GM18502 (cell line): Measurements from ENCODE around the gene MEIOC.
"Not testable (repeated sequence)": the region's sequence is repeated elsewhere in the genome, so short reads cannot be mapped to it uniquely, and the experiment has no call there.

Experiments
- ATAC-seq: cut with Tn5 transposase; IDR thresholded peaks from one replicate; pipeline ENCODE4 v1.9.1; 2021; ENCODE audit warnings: mild to moderate bottlenecking; ENCODE audit not compliant: unreplicated experiment, poor library complexity

Gene MEIOC

DNA sequence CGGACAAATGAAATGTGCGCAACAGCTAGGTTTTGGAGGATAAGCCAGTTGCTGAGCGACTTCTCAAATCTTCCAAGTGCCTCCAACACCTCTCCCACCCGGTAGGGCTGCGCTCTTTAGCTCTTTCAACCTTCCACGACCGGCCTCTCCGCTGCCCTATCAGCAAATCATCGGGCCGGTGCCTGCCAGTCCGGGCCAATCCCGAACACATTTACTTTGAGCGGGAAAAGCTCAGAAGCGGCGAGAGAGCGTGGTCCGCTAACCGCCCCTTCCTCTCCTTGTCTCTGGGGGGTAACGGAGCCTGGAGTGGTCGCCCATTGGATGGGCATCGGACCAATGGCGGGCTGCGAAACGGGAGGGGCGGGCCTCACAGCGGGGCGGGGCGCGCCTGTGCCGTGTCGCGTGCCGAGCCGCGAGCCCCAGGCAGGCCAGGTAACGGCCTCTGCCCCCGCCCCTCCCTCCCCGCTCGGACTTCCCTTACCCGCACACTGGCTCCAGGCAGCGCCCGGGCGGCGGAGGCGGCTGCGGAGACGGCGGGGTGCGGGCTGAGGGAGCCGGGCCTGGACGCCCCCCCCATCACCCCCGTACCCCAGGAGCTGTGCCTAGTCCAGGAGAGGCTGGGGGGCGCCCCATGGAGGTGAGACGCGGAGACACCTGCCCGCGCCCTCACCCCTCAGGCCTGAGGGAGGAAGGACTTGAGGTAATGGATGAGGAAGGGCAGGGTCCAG lies at the start of gene MEIOC:
TSS of gene MEIOC (plus strand) at position 486 of the 728 bp plus-strand sequence. CDS start at position 632, 146 bp downstream.
- no peak for ATAC-seq

DNA sequence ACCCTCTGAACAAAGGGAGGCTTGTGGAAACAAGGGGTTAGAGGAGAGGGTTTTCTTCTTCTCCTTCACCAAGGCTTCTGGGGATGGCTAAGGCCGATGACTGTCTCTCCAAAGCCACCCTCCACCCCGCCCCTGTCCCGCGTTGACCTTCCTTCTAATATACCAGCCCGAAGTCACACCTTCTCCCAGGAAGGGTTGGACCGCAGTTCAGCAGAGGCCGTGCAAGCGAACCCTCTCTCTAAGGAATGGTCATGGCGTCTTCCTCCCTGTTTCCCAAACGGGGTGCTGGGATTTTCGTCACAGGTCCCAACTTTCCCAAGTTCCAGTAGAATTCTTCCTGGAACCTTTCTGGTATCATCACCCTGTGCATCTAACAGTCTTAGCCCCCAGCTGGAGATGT lies 49.6 kb upstream of the MEIOC start:
- ATAC-seq, result no peak

DNA sequence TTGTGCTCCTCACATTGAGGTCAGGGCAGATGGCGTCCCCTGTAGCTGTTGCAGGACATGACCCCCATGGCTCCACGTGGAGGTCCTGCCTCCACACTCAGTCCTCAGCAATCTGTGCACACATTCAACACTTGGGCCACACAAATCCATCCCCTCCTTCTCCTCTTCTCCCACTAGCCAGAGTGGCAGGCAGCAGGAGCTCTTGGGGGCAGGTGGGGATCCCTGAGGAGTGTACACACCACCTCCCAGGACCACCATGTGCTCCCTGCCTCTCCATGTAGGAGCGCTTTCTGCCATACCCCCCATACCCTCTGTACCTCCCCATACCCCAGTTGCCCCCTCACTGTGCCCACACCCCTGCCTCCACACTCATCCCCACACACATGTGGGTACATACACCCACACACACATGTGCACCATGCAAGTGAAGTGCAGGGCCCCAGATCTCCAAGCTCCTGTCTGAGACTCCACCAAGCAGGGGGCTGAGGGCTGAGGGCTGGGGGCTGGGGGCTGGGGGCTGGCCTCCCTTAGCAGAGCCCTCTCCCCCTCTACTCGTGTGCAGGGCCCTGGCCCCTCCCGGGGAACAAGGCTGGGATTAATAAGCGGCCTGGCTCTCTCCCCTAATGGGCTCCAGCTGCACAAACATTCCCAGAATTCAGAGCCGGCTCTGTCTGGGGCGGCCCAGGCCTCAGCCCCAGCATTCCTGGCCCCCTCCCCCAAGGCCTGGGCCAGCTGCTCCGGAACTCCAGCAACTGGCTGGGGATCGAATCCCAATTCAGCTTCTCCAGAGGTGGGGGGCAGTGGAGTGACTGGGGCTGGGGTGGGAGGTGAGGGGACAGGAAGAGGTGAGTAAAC lies 48.2 kb upstream of the MEIOC start:
- ATAC-seq, result no peak

DNA sequence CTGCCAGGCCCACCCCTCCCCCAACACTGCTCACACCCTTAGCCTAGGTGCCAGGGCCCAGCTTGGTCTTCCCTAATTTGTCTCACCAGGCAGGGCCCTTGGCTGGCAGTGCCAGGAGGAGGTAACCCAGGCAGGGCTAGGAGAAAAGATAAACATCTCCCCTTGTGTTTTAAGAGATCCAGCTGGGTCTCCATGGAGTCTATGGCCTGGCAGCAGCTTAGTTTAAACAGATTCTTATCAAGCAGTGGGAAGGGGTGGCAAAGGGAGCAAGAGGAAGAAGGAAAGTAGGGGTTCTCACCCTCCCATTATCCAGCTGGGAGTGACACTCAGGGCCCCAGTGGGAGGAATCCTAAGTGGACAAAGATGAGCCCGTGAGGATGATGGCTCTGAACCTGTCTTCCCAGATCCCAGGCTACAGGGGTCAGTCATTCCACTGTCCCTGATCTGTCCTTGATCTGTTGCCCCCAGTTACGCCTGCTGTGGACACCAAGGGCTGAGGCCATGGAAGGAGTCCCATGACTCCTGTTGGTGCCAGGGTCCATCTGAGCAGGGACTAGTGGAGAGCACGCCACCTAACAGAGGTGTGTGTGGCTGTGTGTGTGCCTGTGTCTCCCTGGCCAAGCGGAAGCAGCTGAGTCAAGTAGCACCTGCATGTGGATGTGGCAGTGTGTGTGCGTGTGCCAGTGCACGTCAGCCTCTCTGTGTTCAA lies 47.4 kb upstream of the MEIOC start:
- no peak for ATAC-seq

DNA sequence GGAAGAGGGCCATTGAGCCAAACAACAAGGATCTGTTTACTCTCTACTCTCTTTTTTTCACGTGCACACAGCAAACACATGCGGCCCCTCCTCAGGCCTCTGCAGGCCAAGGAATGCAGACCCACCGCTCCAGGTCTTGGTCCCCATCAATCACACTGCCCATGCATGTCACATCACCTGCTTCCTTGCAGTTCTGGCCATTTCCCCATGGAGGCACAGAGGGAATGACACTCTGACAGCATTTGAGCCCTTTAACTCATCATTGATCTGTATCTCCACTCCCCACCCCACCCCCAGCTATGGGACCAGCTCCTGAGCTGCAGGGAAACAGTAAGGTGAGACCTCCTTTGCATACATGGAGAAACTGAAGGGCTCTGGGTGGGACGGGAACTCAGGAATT lies 45.9 kb upstream of the MEIOC start:
- ATAC-seq, result no peak

DNA sequence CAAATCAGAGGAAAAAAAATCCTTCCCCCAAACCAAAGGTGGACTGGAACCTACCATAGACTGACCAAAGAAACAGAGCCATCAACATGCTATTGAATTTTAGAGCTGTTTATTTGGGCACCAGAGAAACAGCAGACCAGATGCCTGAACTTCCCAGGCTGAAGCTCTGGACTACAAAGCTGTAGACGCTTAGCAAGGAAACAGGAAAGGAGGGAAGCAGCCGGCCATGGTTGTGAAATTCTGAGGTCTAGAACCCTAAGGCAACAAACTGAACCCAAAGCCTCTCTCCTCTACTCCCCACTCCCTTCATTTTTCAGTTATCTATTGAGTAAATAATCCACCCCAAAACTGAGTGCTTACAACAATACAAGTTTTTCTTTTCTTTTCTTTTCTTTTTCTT lies 45.4 kb upstream of the MEIOC start:
- ATAC-seq, result no peak

DNA sequence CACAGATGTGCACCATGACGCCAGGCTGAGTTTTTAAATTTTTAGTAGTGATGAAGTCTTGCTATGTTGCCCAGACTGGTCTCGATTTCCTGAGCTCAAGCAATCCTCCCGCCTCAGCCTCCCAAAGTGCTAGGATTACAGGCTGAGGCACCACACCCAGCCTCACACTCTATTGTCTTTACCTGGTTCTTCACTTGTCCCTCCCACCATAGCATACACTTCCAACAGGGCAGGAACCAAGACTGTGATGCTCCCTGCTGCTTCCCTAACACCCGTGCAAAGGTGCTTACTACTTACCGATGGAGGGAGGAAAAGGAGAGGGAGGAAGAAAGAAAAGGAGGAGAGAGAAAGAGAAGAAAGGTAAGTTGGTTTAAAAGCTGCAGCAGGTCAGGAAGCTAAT lies 41.4 kb upstream of the MEIOC start:
- no peak for ATAC-seq

DNA sequence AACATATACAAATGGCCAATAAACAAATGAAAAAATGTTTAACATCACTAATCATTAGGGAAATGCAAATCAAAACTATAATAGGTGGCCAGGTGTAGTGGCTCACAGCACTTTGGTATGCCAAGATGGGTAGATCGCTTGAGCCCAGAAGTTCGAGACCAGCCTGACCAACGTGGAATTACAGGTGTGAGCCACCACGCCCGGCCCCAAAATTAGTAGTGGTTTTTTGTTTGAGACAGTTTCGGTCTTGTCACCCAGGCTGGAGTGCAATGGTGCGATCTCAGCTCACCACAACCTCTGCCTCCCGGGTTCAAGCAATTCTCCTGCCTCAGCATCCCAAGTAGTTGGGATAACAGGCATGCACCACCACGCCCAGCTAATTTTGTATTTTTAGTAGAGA lies 37.6 kb upstream of the MEIOC start:
- not testable (repeated sequence) for ATAC-seq

DNA sequence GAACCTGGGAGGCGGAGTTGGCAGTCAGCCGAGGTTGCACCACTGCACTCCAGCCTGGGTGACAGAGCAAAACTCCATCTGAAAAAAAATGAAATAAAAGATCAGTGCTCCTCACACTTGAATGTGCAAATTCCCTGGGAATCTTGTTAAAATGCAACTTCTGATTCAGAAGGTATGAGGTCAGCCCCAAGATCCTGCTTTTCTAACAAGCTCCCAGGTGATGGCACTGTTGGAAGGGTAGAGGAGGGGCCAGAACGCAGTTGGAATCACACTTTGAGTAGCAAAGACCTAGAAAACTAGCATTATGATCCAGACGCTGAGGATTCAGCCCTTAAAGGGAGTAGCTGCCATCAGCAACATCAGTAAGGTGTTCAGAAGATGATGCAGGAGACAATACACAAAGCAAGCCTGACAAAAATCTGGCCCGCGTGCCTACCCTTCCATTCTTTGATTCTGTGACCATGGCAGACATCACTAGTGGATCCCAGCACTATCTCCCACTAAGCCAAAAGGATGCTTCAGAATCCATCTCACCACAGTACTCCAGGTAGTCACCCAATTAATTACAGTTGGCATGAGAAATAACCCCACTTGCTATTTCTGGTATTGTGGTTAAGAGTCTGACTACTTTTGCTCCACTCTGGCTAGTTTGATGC lies 33.1 kb upstream of the MEIOC start:
- ATAC-seq, result no peak

DNA sequence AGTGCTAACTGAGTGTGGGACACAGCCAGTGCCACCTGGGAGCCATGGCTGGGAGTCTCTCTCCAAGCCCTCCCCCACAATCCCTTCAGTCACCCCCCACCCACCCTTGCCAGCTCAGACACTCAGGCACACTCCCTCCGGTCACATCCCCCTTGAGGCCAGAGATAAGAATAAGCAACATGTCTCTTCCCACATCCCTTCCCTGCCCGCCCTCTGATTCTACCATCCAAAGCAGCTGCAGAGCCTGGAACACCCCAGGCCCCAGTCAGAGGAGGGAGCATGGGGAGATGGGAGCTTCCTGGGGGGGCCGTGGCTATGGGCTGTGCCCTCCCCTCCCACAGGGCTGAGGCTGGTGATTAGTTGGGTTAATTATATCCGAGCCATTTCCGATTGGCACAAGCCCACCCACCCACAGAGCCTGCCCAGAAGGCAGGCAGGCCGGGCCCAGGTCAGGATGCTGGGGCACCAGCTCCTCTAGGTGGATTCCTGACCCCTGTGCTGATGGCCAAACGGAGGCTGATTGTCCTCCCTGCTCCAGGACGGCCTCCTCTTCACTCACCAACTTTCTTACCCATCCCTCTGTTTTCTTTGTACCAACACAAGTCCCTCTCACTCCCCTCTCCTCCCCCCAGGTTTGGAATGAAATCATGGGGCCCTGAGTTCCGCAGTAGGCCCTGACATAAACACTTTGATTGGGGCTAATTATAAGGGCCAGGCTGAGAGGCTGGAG lies 28.6 kb upstream of the MEIOC start:
- ATAC-seq, result no peak

DNA sequence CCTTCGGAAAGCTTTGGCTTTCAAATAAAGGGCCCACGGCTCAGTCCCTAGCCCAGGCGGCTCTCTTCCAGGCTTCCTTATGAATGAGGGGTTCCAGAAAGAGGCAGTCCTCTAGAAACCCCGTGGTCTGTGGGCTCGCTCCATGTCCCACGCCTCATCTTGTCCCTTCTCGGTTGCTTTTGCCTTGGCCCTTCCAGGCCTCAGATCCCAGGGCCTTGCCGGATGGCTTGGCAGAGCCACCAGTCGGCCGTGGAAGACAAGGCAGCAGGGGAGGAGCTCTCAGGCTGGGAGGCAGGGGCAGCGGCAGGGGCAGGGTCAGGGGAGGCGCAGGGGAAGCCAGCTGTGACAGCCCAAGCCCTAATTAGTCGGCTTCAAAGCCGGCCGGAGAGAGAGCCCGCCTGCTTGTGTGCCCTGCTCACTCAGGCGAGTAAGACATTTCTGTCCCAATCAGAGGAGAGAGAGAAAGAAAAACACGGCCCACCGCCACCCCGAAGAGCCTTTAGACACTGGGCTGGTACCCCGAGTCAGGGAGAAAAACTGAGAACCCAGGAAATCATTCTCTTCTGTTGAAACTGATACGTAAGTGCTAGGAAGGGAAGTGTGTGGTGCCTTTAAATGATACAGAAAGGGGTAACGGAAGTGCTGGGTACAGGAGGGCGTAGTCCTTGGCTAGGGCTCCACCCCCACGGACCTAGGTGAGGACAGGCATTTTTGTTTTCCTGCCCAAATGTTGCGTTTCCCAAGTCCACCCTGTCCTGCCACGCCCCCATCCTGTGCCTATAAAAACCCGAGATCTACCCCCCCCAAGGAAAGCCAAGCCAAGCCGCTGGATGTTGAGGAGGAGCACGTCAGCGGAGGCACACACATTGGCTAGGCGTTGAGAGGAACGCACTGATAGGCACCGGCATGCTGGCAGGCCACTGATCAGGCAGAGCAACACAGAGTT lies 27.8 kb upstream of the MEIOC start:
- no peak for ATAC-seq

DNA sequence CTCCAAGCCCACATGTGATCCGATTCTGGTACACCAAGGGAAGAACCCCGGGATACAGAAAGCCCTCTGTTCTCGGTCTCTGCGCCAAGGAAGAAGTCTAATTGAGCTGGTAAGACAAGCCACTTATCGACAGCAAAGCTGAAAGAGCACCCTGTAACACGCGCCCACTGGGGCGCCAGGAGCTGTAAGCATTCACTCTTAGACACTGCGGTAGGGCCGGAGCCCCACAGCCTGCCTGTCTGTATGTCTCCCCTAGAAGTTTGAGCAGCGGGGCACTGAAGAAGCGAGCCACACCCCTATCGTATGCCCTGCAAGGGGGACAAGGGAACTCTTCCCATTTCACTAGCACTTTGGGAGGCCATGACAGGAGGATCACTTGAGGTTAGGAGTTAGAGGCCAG lies 27.0 kb upstream of the MEIOC start:
- ATAC-seq, result no peak

DNA sequence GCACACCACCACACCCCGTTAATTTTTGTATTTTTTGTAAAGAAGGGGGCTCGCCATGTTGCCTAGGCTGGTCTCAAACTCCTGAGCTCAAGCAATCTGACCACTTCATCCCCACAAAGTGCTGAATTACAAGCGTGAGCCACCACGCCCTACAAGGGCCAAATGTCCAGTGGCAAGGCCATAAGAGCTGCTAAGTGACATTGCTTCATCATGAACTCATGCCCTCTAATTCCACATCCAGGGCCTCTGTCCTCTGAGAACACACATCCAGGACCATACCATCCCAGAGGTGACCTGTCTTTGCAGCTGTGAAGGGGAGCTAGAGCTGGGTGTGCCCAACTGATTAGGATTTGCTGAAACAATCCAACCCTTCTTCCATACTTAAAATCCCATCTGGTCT lies 25.6 kb upstream of the MEIOC start:
- ATAC-seq, result no peak

DNA sequence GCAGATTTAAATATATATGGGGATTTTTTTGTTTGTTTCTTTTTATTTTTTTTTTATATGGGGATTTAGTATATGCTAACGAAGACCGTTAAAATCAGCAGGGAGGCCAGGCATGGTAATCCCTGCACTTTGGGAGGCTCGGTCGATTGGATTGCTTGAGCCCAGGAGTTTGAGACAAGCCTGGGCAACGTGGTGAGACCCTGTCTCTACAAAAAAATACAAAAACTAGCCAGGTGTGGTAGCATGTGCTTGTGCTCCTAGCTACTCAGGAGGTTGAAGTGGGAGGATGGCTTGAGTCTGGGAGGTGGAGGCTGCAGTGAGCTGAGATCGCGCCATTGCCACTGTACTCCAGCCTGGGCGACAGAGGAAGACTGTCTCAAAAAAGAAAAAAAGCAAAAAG lies 22.3 kb upstream of the MEIOC start:
- no peak for ATAC-seq

DNA sequence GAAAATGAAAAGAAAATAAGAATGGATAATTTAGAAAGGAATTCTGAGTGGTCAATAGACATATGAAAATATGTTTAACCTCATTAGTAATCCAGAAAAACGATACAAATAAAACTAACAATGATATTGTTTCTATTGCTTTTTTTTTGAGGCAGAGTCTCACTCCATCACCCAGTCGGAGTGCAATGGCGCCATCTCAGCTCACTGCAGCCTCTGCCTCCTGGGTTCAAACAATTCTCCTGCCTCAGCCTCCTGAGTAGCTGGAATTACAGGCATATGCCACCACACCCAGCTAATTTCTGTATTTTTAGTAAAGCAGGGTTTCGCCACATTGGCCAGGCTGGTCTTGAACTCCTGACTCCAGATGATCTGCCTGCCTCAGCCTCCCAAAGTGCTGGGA lies 21.9 kb upstream of the MEIOC start:
- not testable (repeated sequence) for ATAC-seq

DNA sequence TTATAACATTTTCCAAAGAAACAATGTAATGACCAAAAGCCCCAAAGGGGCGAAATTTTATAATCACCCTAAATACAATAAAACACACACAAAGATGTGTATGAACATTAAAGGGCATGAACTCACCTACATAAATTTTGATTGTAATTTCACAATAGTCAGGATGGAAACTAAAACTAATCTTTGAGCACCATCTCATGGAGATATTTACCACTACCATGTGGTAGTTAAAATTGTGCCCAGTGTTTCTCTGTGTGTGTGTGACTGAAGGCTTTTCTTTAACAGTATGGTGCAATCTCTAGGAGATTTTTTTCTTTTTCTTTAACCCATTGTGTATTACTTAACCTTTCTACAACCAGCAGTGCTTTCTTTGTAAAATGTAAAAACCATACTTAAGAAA lies 19.7 kb upstream of the MEIOC start:
- no peak for ATAC-seq

DNA sequence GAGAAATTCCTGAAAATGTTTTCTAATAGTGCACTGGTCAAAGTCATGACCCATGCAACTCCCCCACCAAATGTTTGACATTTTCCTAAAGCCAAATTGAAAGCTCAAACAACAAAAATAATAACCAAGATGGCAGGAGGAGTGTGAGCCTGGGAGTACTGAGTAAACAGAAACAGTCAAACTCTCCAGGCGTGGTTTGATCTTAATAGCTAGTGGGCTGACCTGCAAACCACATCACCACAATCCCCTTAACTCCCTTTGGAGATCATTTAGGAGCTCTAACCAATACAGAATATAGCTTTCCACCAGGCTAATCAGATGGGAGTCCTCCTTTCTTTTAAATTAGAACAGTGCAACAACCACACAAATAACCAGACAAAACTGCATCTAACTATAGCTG lies 19.2 kb upstream of the MEIOC start:
- no peak for ATAC-seq

DNA sequence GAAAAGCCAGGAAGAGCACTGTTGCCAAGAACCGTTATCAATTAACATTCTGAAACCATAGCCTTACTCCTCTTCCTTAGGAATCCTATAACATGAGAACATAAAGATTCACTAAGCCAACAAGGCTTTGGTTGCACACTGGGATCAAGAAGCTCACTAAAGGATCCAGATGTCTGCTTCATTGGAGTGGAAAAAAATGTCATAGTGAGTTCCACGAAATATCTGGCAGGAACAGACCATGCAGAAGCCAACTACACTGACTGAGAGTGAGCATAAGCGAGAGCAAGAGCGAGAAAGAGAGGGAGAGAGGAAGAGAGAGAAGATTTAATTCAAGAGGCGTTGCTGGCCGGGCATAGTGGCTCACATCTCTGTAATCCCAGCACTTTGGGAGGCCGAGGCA lies 13.4 kb upstream of the MEIOC start:
- ATAC-seq, result no peak

DNA sequence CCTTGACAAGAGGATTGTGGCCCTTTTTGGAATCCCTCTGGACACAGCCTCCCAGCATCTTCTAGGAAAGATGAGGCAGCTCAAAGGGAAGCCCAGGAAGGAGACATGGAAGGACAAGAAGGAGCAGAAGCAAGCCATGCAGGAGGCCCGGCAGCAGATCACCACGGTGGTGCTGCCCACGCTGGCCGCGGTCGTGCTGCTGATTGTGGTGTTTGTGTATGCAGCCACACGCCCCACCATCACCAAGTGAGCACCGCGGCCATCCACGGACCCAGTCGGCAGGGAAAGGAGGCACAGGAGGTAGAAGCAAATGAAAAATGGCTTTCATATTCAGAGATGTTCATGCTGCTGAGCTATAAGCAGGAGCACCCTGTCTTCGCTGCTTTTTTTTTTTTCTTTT lies 10.9 kb upstream of the MEIOC start:
- no peak for ATAC-seq
